HG03159 (cell line): ENCODE measurements around the gene SPOP.
A peak's percentile ranks its signal among the peaks of the same experiment; 100 is the strongest.
"Not testable (repeated sequence)": the region's sequence is repeated elsewhere in the genome, so short reads cannot be mapped to it uniquely, and the experiment has no call there.

Experiments used
- ATAC-seq: cut with Tn5 transposase; IDR thresholded peaks from one replicate; pipeline ENCODE4 v1.9.1; 2021; ENCODE audit warnings: mild to moderate bottlenecking, moderate library complexity; ENCODE audit not compliant: unreplicated experiment

The SPOP gene

GRCh38 chr17:49574945-49575678 lies 102.8 kb downstream of the SPOP start:
- ATAC-seq = no peak

GRCh38 chr17:49574323-49574781 lies 103.5 kb downstream of the SPOP start:
- ATAC-seq = no peak

GRCh38 chr17:49573510-49574322 lies 104.2 kb downstream of the SPOP start:
- ATAC-seq = no peak

- no peak for ATAC-seq
These were observed 105.0 kb downstream of the SPOP start for GRCh38 chr17:49572806-49573420.

- no peak for ATAC-seq
These were observed 105.7 kb downstream of the SPOP start for GRCh38 chr17:49572226-49572625.

- ATAC-seq = no peak
These were observed 106.1 kb downstream of the SPOP start for GRCh38 chr17:49571764-49572163.

GRCh38 chr17:49571283-49571682 lies 106.6 kb downstream of the SPOP start:
- no peak for ATAC-seq

- ATAC-seq = no peak
These were observed 107.2 kb downstream of the SPOP start for GRCh38 chr17:49570540-49571242.

- not testable (repeated sequence) for ATAC-seq
These were observed 109.2 kb downstream of the SPOP start for GRCh38 chr17:49568695-49569047.

GRCh38 chr17:49567871-49568694 lies 109.8 kb downstream of the SPOP start:
- peak; percentile 42 for ATAC-seq

- no peak for ATAC-seq
These were observed 110.8 kb downstream of the SPOP start for GRCh38 chr17:49567104-49567521.

- no peak for ATAC-seq
These were observed 111.2 kb downstream of the SPOP start for GRCh38 chr17:49566668-49567071.

GRCh38 chr17:49565948-49566491 lies 111.9 kb downstream of the SPOP start:
- ATAC-seq = no peak

GRCh38 chr17:49564638-49565037 lies 113.3 kb downstream of the SPOP start:
- ATAC-seq = no peak

- ATAC-seq = no peak
These were observed 120.4 kb downstream of the SPOP start for GRCh38 chr17:49557312-49558024.

- ATAC-seq = no peak
These were observed 121.5 kb downstream of the SPOP start for GRCh38 chr17:49556223-49556943.

GRCh38 chr17:49555495-49556222 lies 122.2 kb downstream of the SPOP start:
- no peak for ATAC-seq
